ENCODE measurements around the gene PTGR1. TPM values are rescaled to one million over a fixed set of nuclear protein-coding genes. Genes with fewer than 3 reads are reported as not detected.
"Not testable (repeated sequence)": the region's sequence is repeated elsewhere in the genome, so short reads cannot be mapped to it uniquely, and the experiment has no call there.

PTGR1 gene
- total RNA-seq, 1 donor from 2014 or later = 0.81 TPM

DNA sequence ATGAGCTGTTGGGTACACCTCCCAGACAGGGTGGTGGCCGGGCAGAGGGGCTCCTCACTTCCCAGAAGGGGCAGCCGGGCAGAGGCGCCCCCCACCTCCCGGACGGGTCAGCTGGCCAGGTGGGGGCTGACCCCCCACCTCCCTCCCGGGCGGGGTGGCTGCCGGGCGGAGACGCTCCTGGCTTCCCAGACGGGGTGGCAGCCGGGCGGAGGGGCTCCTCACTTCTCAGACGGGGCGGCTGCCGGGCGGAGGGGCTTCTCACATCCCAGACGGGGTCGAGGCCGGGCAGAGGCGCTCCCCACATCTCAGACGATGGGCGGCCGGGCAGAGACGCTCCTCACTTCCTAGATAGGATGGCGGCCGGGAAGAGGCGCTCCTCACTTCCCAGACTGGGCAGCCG lies 17.9 kb upstream of the PTGR1 start:
- intact Hi-C loops (cut with micrococcal nuclease) = not testable (repeated sequence)

- intact Hi-C loops (cut with micrococcal nuclease) = no loop called here
Measured at GRCh38 chr9:111615928-111616327, 16.5 kb upstream of the PTGR1 start.

DNA sequence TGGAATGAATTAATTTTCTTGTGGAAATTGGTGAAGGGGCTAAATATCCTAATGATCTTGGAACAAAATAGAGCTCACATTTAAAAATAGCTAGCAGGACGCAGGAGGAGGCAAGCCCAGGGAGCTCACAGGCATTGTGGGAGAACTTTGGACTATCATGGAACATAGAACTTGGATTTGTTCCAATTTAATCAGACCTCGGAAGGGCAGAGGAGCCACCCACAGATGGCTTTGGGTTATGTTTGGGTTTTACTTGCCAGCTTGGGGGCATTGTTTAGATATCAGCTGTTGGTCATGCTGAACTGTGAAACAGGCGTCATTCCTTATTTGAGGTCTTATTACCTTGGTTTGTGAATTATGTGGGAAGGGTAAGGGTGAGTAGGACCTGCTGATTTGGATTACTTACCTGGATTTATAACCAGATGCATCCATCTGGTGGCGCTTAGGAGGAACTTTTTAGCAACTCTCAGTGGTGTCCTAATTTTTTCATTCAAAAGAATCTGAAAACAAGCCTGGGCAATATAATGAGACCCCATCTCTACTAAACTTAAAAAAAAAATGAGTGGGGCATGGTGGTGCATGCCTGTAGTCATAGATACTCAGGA lies 14.1 kb upstream of the PTGR1 start:
- intact Hi-C loops (cut with micrococcal nuclease) = no loop called here

- intact Hi-C loops (cut with micrococcal nuclease) = no loop called here
Measured at GRCh38 chr9:111610845-111611244, 11.4 kb upstream of the PTGR1 start.

- intact Hi-C loops (cut with micrococcal nuclease) = no loop called here
Measured at GRCh38 chr9:111610149-111610548, 10.7 kb upstream of the PTGR1 start.

DNA sequence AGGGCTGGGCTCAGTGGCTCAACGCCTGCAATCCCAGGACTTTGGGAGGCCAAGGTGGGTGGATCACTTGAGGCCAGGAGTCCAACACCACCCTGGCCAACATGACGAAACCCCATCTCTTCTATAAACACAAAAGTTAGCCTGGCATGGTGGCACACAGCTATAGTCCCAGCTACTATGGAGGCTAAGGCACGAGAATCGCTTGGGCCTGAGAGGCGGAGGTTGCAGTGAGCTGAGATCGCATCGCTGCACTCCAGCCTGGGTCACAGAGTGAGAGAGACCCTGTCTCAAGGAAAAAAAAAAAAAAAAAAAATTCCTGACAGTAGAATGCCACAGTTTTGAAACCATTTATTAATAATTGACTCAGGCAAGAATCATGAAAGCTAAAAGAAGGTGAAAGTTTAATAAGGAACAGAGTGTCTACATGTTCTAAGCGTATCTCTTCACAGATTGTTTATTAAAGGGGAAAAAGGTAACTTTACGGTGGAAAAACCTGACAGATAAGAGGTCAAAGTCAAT lies 5.7 kb upstream of the PTGR1 start:
- intact Hi-C loops (cut with micrococcal nuclease) = no loop called here

- intact Hi-C loops (cut with micrococcal nuclease) = no loop called here
Measured at GRCh38 chr9:111604054-111604615, 4.7 kb upstream of the PTGR1 start.

DNA sequence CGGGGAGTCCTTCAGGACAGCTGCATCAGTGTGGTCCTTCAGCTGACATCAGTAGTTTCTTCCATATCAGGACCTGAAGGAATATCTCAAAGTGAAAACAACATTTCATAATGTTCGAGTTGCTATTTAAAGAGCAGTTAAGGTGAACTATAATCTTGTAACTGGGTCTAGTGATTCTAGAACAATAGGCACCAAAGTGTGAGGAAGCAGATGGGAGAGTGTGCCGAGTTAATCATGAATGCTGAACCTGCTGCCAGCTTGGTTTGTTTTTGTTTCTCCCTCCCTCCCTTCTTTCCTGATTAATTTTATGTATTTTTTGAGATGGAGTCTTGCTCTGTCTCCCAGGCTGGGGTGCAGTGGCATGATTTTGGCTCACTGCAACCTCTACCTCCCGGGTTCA lies 3.6 kb upstream of the PTGR1 start:
- intact Hi-C loops (cut with micrococcal nuclease) = no loop called here

DNA sequence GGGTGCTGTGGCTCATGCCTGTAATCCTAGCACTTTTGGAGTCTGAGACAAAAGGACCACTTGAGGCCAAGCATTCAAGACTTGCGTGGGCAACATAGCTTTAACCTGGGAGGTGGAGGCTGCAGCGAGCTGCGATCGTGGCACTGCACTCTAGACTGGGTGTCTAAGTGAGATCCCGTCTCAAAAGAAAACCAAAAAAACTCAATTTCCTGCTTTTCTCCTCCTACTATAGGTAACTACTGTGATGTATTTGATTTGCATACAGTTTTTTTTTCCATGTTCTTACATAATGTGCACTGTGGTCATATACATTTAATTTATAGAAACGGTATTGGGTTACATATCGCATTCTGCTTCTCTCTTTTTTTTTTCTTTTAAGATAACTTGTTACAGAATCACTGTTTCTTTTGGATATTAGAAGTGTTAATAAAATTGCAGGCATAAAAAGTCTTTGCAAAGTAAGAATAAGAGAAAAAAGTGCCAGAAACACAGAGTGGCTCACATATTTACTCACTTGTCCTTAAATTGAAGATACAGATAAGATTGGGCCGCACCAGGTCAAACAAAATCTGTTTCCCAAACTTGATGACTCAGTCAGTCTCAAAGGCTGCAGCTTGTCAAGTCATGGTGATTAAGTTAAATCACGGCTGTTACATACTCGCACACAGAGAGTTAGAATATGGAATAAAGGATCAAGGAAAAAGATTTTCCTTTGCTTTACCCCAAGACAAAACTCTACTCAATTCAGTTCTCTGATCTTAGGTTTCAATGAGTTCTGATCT lies 2.0 kb upstream of the PTGR1 start:
- intact Hi-C loops (cut with micrococcal nuclease) = no loop called here

- intact Hi-C loops (cut with micrococcal nuclease) = loop anchor here (2.0 kb wide), 1 partner anchor 161 kb away; no protein-coding TSS in a partner anchor
Measured at GRCh38 chr9:111599955-111600343, 502 bp upstream of the PTGR1 start.

DNA sequence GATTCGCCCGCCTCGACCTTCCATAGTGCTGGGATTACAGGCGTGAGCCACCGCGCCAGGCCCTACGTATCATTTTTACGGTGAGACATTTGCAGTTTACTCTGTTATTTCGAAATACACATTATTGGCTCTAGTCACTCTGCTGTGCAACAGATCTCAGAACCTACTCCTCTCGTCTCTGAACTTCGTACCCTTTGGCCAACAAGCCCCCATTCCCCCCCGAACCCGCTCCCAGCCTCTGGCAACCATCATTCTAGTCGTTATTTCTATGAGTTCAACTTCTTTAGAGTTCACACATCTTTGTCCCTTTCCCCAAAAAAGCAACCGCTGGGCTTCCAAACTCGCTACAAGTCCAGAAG lies 735 bp downstream of the PTGR1 start:
- intact Hi-C loops (cut with micrococcal nuclease) = loop anchor here (1.0 to 2.0 kb wide), 5 partner anchors 24 to 476 kb away; partner anchors contain the start of gene DNAJC25

- intact Hi-C loops (cut with micrococcal nuclease) = loop anchor here (1.0 to 2.0 kb wide), 5 partner anchors 24 to 476 kb away; partner anchors contain the start of gene DNAJC25
Measured at GRCh38 chr9:111597852-111598732, 1.4 kb downstream of the PTGR1 start.

- intact Hi-C loops (cut with micrococcal nuclease) = no loop called here
Measured at GRCh38 chr9:111588846-111589245, 10.6 kb downstream of the PTGR1 start.

GRCh38 chr9:111586378-111586777 lies 13.1 kb downstream of the PTGR1 start:
- intact Hi-C loops (cut with micrococcal nuclease) = no loop called here

- intact Hi-C loops (cut with micrococcal nuclease) = no loop called here
Measured at GRCh38 chr9:111582888-111583287, 16.6 kb downstream of the PTGR1 start.

GRCh38 chr9:111572950-111573604 lies 26.4 kb downstream of the PTGR1 start:
- intact Hi-C loops (cut with micrococcal nuclease) = no loop called here

- intact Hi-C loops (cut with micrococcal nuclease) = not testable (repeated sequence)
Measured at GRCh38 chr9:111568127-111568526, 31.3 kb downstream of the PTGR1 start.

- intact Hi-C loops (cut with micrococcal nuclease) = no loop called here
Measured at GRCh38 chr9:111566234-111566633, 33.2 kb downstream of the PTGR1 start.

- intact Hi-C loops (cut with micrococcal nuclease) = no loop called here
Measured at GRCh38 chr9:111561165-111561719, 38.2 kb downstream of the PTGR1 start.

DNA sequence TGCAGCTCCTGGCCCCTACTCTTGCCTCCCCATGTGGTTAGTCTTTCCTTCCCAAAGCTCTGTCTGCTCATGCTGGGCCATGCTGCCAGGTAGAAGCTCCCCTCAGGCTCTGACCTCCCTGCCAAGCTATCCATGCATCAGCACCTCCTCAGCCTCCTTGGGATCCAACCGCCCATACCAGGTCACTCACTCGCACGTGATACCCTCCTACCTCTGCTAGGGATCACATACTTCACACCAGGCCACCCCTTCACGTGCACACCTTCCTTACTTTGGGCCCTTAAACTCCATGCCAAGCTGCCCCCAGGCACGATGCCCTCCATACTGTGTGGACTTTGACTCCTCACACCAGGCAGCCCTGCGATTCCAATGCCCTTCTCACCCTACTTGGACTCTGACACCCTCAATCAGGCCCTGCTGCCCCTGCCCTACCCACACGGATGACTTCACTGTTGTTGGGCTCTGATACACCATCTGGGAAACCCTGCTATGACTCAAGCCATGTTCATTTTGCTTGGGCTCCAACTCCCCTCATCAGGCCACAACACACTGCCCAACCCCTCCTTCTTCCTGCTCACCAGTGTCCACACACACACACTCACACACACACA lies 40.3 kb downstream of the PTGR1 start:
- intact Hi-C loops (cut with micrococcal nuclease) = no loop called here

Measured in T-helper 1 cell treated with Interleukin-12 subunit alpha and Interleukin-12 subunit beta and Interleukin-4 antibody, amounts not matched to agents 30 ng/mL and 1 ng/mL, for 36 hours (primary cell).